GM10248 (cell line): ENCODE data around the gene ATP10B.
"Not testable (repeated sequence)": the region's sequence is repeated elsewhere in the genome, so short reads cannot be mapped to it uniquely, and the experiment has no call there.

Experiments
- CTCF ChIA-PET: fragments of 300-600 bp; sonication (Branson Sonifier 250); formaldehyde crosslinking; extraction: SDS; loops from one replicate; lab custom pipeline; 2021; ENCODE audit warnings: antibody characterized with exemption; lab: Yijun Ruan, JAX
- POLR2A ChIA-PET: fragments of 350-650 bp; sonication (Branson Sonifier 250); formaldehyde crosslinking; extraction: SDS; loops from one replicate; lab custom pipeline; 2020; ENCODE audit warnings: antibody characterized with exemption; lab: Yijun Ruan, JAX
- DNase-seq: peaks from one replicate; pipeline ENCODE4 v3.0.0; 2012; ENCODE audit errors: extremely low spot score
- CTCF ChIP-seq: IDR thresholded peaks from 2 replicates; pipeline ENCODE4 v1.5.1; 2012; ENCODE audit warnings: mild to moderate bottlenecking, low read depth; ENCODE audit errors: extremely low read depth, missing control alignments, control extremely low read depth

Gene ATP10B, protein sequence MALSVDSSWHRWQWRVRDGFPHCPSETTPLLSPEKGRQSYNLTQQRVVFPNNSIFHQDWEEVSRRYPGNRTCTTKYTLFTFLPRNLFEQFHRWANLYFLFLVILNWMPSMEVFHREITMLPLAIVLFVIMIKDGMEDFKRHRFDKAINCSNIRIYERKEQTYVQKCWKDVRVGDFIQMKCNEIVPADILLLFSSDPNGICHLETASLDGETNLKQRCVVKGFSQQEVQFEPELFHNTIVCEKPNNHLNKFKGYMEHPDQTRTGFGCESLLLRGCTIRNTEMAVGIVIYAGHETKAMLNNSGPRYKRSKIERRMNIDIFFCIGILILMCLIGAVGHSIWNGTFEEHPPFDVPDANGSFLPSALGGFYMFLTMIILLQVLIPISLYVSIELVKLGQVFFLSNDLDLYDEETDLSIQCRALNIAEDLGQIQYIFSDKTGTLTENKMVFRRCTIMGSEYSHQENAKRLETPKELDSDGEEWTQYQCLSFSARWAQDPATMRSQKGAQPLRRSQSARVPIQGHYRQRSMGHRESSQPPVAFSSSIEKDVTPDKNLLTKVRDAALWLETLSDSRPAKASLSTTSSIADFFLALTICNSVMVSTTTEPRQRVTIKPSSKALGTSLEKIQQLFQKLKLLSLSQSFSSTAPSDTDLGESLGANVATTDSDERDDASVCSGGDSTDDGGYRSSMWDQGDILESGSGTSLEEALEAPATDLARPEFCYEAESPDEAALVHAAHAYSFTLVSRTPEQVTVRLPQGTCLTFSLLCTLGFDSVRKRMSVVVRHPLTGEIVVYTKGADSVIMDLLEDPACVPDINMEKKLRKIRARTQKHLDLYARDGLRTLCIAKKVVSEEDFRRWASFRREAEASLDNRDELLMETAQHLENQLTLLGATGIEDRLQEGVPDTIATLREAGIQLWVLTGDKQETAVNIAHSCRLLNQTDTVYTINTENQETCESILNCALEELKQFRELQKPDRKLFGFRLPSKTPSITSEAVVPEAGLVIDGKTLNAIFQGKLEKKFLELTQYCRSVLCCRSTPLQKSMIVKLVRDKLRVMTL (N-terminal part only)

DNA sequence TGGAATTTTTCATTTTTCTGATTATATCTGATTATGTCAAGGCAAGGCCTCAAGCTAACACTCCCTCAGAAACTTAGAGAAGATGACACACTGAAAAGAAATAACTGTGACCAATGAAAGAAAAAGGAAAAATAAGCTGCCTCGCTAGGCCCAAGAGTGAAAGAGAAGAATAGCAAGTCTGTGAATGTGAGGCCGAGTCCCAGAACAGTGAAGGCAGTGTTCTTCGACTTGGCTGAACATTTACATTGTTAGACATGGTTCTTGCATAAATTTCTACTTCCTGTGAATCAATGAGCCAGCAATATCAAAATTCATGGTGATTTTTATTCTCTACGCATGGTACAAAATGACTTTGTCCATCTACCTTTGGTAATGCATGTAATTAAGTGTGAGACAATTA, at the start of gene ATP10B:
Gene ATP10B, minus strand, starts transcription at position 163 of the 400 bp plus-strand sequence. CDS start 164,137 bp downstream, outside the sequence.
- TF ChIP-seq CTCF: no peak

GRCh38 chr5:160901656-160902055, 49.6 kb upstream of the ATP10B start:
- TF ChIP-seq CTCF: no peak
- no peak for DNase-seq
- ChIA-PET POLR2A (no interaction called here), CTCF (no interaction called here)

More for the DNA sequence above, at the start of gene ATP10B:
- ChIA-PET POLR2A (no interaction called here), CTCF (interaction anchor here (1.3 kb wide), 1 partner anchor 15 kb away, joined by 4 read pairs; no protein-coding TSS in a partner anchor)
- no peak for DNase-seq

- ChIA-PET POLR2A (no interaction called here), CTCF (interaction anchor here (1.0 kb wide), 2 partner anchors 8 to 58 kb away, joined by 3 to 4 read pairs; no protein-coding TSS in a partner anchor)
- TF ChIP-seq CTCF: no peak
- no peak for DNase-seq
Observed at GRCh38 chr5:160899735-160900134, 47.7 kb upstream of the ATP10B start.

- POLR2A ChIA-PET, DNase-seq: not testable (repeated sequence)
- CTCF ChIA-PET: interaction anchor here (0.9 kb wide), 1 partner anchor 10 kb away, joined by 3 read pairs; no protein-coding TSS in a partner anchor
Observed at GRCh38 chr5:160893180-160893964, 41.4 kb upstream of the ATP10B start.

GRCh38 chr5:160887780-160888179, 35.8 kb upstream of the ATP10B start:
- CTCF ChIA-PET: no interaction called here
- DNase-seq: no peak
- POLR2A ChIA-PET: no interaction called here
- no peak for TF ChIP-seq CTCF

GRCh38 chr5:160873560-160874200, 21.7 kb upstream of the ATP10B start:
- DNase-seq, CTCF ChIA-PET, POLR2A ChIA-PET: not testable (repeated sequence)
